B cell (primary cell): ENCODE data around the gene UTP11. TPM values are rescaled to one million over a fixed set of nuclear protein-coding genes. Genes with fewer than 3 reads are reported as not detected.

Experiments used
- ATAC-seq: fragments of 200-7000 bp; cut with Tn5 transposase; one replicate; pipeline ENCODE4 v1.10.0; 2021; ENCODE audit warnings: low read depth, mild to moderate bottlenecking, moderate number of reproducible peaks, moderate library complexity
- CTCF ChIA-PET: fragments of 350-600 bp; sonication (Branson Sonifier 250); formaldehyde crosslinking; loops from one replicate; lab custom pipeline; 2021; ENCODE audit warnings: antibody characterized with exemption, inconsistent platforms; lab: Charles Lee
- POLR2A ChIA-PET: fragments of 350-600 bp; sonication (Branson Sonifier 250); formaldehyde crosslinking; loops from one replicate; lab custom pipeline; 2021; ENCODE audit warnings: antibody characterized with exemption; lab: Charles Lee
- DNase-seq: peaks from one replicate; pipeline ENCODE4 v3.0.0; 2013
- H2AFZ ChIP-seq: 2 replicates; pipeline ENCODE4 v1.6.1; 2012; ENCODE audit warnings: mild to moderate bottlenecking, low read depth, low read length; ENCODE audit not compliant: insufficient read depth, poor library complexity, severe bottlenecking
- H3K27ac ChIP-seq, 2 donors: 1 replicate in 1 of 2; 2 replicates in 1 of 2; pipeline ENCODE4 v1.5.1; 2012 to 2013; ENCODE audit warnings: low read length in 2 of 2, mild to moderate bottlenecking in 2 of 2, moderate library complexity in 1 of 2
- H3K27me3 ChIP-seq, 4 experiments: fragments of 200-600 bp in 1 of 4; sonication (generic) in 1 of 4; replicated peaks in 1 of 4; 1 replicate in 2 of 4; 2 replicates in 2 of 4; pipeline versions ENCODE4 v1.6.1 to v1.7.0; 2013 to 2016; ENCODE audit warnings: low read length in 3 of 4, mild to moderate bottlenecking in 2 of 4, mixed read lengths in 1 of 4, moderate library complexity in 1 of 4; ENCODE audit not compliant: insufficient read depth in 4 of 4, control insufficient read depth in 3 of 4; ENCODE audit errors: control extremely low read depth in 1 of 4
- H3K36me3 ChIP-seq, 2 experiments: replicated peaks in 1 of 2; 1 replicate in 1 of 2; 2 replicates in 1 of 2; pipeline versions ENCODE4 v1.6.1 to v1.7.1; 2013; ENCODE audit warnings: low read length in 1 of 2; ENCODE audit not compliant: insufficient read depth in 2 of 2, control insufficient read depth in 1 of 2; ENCODE audit errors: control extremely low read depth in 1 of 2, extremely low read depth in 1 of 2
- H3K4me1 ChIP-seq, 2 donors: fragments of 200-600 bp in 1 of 2; sonication (generic) in 1 of 2; 1 replicate in 1 of 2; 2 replicates in 1 of 2; pipeline versions ENCODE4 v1.5.1 to v1.6.1; 2013 to 2017; ENCODE audit warnings: low read length in 2 of 2; ENCODE audit not compliant: control insufficient read depth in 2 of 2, insufficient read depth in 2 of 2
- H3K4me2 ChIP-seq: replicated peaks from 2 replicates; pipeline ENCODE3; 2012; ENCODE audit warnings: mild to moderate bottlenecking, low read depth, low read length; ENCODE audit not compliant: poor library complexity, severe bottlenecking
- H3K4me3 ChIP-seq, 5 experiments: fragments of 200-600 bp in 1 of 5; sonication (generic) in 1 of 5; 1 replicate in 3 of 5; 2 replicates in 2 of 5; pipeline versions ENCODE4 v1.5.1 to v1.7.0; 2011 to 2016; ENCODE audit warnings: low read length in 4 of 5, mild to moderate bottlenecking in 4 of 5, low read depth in 2 of 5, control low read depth in 1 of 5, moderate library complexity in 1 of 5; ENCODE audit not compliant: insufficient read depth in 1 of 5; ENCODE audit errors: control extremely low read depth in 1 of 5, extremely low read depth in 1 of 5
- H3K79me2 ChIP-seq: fragments of 200-600 bp; sonication (generic); one replicate; pipeline ENCODE4 v1.6.0; 2016; ENCODE audit warnings: low read length; ENCODE audit not compliant: control insufficient read depth, insufficient read depth
- H3K9ac ChIP-seq: fragments of 200-600 bp; sonication (generic); 2 replicates; pipeline ENCODE4 v1.6.1; 2017; ENCODE audit warnings: mild to moderate bottlenecking, low read length, moderate library complexity
- H3K9me3 ChIP-seq, 3 donors: one replicate each; pipeline versions ENCODE4 v1.6.1 to v1.7.1; 2013; ENCODE audit warnings: low read length in 2 of 3; ENCODE audit not compliant: control insufficient read depth in 2 of 3, insufficient read depth in 1 of 3; ENCODE audit errors: control extremely low read depth in 1 of 3
- H4K20me1 ChIP-seq: 2 replicates; pipeline ENCODE4 v1.6.0; 2012; ENCODE audit warnings: mild to moderate bottlenecking, low read length; ENCODE audit not compliant: insufficient read depth, control insufficient read depth, poor library complexity, severe bottlenecking
- H3K27ac Mint-ChIP-seq: one replicate; pipeline ENCODE4 v1.8.0; 2021; ENCODE audit warnings: mixed read lengths
- H3K27me3 Mint-ChIP-seq: one replicate; pipeline ENCODE4 v1.8.0; 2021; ENCODE audit warnings: mixed read lengths
- H3K4me1 Mint-ChIP-seq: one replicate; pipeline ENCODE4 v1.8.0; 2021; ENCODE audit warnings: mixed read lengths
- H3K4me3 Mint-ChIP-seq: one replicate; pipeline ENCODE4 v1.8.0; 2021; ENCODE audit warnings: mixed read lengths
- H3K9me3 Mint-ChIP-seq: one replicate; pipeline ENCODE4 v1.8.0; 2022; ENCODE audit warnings: mixed read lengths; ENCODE audit not compliant: insufficient read depth
- CTCF ChIP-seq: fragments of 200-600 bp; IDR thresholded peaks from one replicate; pipeline ENCODE4 v1.8.0; 2022; ENCODE audit warnings: antibody characterized with exemption, mild to moderate bottlenecking
- EZH2 ChIP-seq: IDR thresholded peaks from 2 replicates; pipeline ENCODE4 v1.6.1; 2012; ENCODE audit warnings: borderline replicate concordance, low read depth, mild to moderate bottlenecking, moderate library complexity, low read length; ENCODE audit not compliant: insufficient read depth, poor library complexity, severe bottlenecking
- WGBS: methylation state at CpG from one replicate; pipeline ENCODE4 v1.1.5; 2013; ENCODE audit warnings: missing lambda C conversion rate; ENCODE audit not compliant: insufficient coverage; 5-methylcytosine and 5-hydroxymethylcytosine counted together
- intact Hi-C: fragments of 100-400 bp; cut with micrococcal nuclease; formaldehyde crosslinking; loops from one replicate; pipeline ENCODE4 v1.10.0; 2022
- polyA plus RNA-seq: library from polyadenylated mRNA; depleted of rRNA; stranded (reverse); fragments of >200 nt; gene quantifications from 2 replicates; pipeline ENCODE4 v1.2.3, GENCODE V29; 2012
- total RNA-seq, 2 donors: library from RNA; stranded (reverse); fragments of 120-200 nt in 1 of 2; gene quantifications; 1 replicate in 1 of 2; 2 replicates in 1 of 2; pipeline versions ENCODE4 v1.2.3 to v1.2.4, GENCODE V29; 2013 to 2022

The UTP11 gene
- total and polyA plus RNA-seq, 2 donors (not counting 1 experiment from before 2014, with no cell fraction given): 6.0 to 16.8 TPM

- Histone ChIP-seq H4K20me1 (no peaks in the 10 kb centered on the region), H3K4me2 (no peak overlapping the region), H3K79me2 (no peaks in the 10 kb centered on the region), H3K9me3 (peaks cover 0 to 14% (median 0%) of the 10 kb centered on the region in 3 donors), H3K4me1 (peaks cover 0 to 6% of the 10 kb centered on the region in 2 donors), H3K4me3 (no peak overlapping the region), H3K36me3 (no peaks in the 10 kb centered on the region), H2AFZ (no peak overlapping the region), H3K27me3 (peaks cover 0 to 52% (median 31%) of the 10 kb centered on the region in 4 experiments), H3K9ac (no peak overlapping the region), H3K27ac (no peak overlapping the region)
- Mint-ChIP-seq H3K4me1 (peaks cover under 1% of the 10 kb centered on the region), H3K27me3 (peaks cover 61% of the 10 kb centered on the region), H3K27ac (no peak overlapping the region), H3K4me3 (no peak overlapping the region), H3K9me3 (no peaks in the 10 kb centered on the region)
- intact Hi-C loops: no loop called here
- ATAC-seq (no peak), DNase-seq (no peak)
- ChIA-PET CTCF (interaction anchor here (1.3 to 1.9 kb wide), 2 partner anchors 781 to 796 kb away, joined by 4 to 7 read pairs; no protein-coding TSS in a partner anchor), POLR2A (no interaction called here)
- no peak for TF ChIP-seq EZH2
- TF ChIP-seq CTCF: no peak
- 84% methylated on average over 5 of the region's 10 CpGs for WGBS
Observed at GRCh38 chr1:38038861-38039260, 26.3 kb downstream of the UTP11 start.

DNA sequence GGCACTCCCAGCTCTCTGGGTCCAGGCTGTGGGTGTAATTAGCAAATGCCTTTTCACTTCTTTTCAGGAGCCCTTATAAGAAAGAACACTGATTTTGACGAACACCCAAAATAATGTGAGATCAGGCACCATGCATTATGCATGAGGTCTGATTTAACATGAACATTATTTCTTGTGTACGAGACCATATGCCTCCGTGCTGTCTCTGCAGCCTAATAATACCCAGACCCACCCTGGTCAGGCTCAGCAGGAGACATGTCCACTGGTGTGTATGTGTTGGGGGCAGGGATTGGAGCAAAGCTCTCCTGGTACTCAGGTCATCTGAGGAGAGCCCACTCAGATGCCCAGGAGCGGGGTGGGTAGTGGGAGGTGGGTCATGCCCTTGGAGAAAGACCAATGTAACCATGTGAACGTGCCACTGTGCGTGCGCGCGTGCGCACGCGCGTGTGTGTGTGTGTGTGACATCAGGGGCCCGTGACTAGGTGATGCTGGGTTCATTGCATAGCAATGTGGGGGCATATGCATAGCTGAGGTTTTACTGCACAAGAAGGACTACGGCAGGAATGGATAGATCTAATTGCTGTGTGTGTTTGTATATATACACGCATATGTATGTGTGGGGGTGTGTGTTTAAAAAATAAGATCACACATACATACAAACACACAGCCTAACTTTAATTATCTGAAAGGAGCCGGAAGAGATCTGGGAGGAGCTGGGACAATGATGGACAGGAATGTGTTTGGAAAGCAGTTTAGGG, 27.0 kb downstream of the UTP11 start:
- H3K4me3 Mint-ChIP-seq: no peak overlapping the region
- no peak overlapping the region for H3K27ac ChIP-seq
- intact Hi-C loops: no loop called here

More for the DNA sequence above, 27.0 kb downstream of the UTP11 start:
- no peak for DNase-seq
- POLR2A ChIA-PET: interaction anchor here (1.1 kb wide), 1 partner anchor 9 kb away, joined by 3 read pairs; no protein-coding TSS in a partner anchor
- H3K36me3 ChIP-seq: no peaks in the 10 kb centered on the region
- H3K27me3 Mint-ChIP-seq: peaks cover 61% of the 10 kb centered on the region
- peaks cover 0 to 18% (median 0%) of the 10 kb centered on the region in 3 donors for H3K9me3 ChIP-seq
- no peaks in the 10 kb centered on the region for H3K79me2 ChIP-seq
- 99% methylated on average over 12 of the region's 17 CpGs for WGBS
- H3K4me1 Mint-ChIP-seq: peaks cover 6% of the 10 kb centered on the region
- no peak for ATAC-seq
- H2AFZ ChIP-seq: no peak overlapping the region
- no peak overlapping the region for H3K4me2 ChIP-seq
- no peaks in the 10 kb centered on the region for H4K20me1 ChIP-seq
- H3K27ac Mint-ChIP-seq: no peak overlapping the region
- H3K9ac ChIP-seq: no peak overlapping the region
- H3K4me1 ChIP-seq: peaks cover 6 to 12% of the 10 kb centered on the region in 2 donors
- H3K27me3 ChIP-seq: peaks cover 0 to 59% (median 38%) of the 10 kb centered on the region in 4 experiments
- CTCF ChIA-PET: interaction anchor here (1.0 to 1.9 kb wide), 2 partner anchors 39 to 796 kb away, joined by 4 to 5 read pairs; no protein-coding TSS in a partner anchor
- H3K4me3 ChIP-seq: no peak overlapping the region
- H3K9me3 Mint-ChIP-seq: no peaks in the 10 kb centered on the region
- TF ChIP-seq EZH2 (no peak), CTCF (no peak)
